Body of pancreas (tissue), 4 donors: ENCODE data around the gene OSBPL10. TPM values are rescaled to one million over a fixed set of nuclear protein-coding genes. Genes with fewer than 3 reads are reported as not detected.

Experiments
- ATAC-seq: fragments of 150-250 bp; one replicate; pipeline ENCODE4 v1.9.1; 2016
- DNase-seq, 4 donors: peaks; one replicate each; pipeline ENCODE4 v3.0.0-alpha.2; 2019
- H3K27ac ChIP-seq, 4 donors: fragments of 200-600 bp; sonication (generic); 1 replicate in 3 of 4; 2 replicates in 1 of 4; pipeline versions ENCODE4 v1.5.1 to v1.6.1; 2016 to 2019; ENCODE audit warnings: mild to moderate bottlenecking in 1 of 4, mixed read lengths in 1 of 4, moderate library complexity in 1 of 4
- H3K27me3 ChIP-seq, 2 donors: fragments of 200-600 bp; sonication (generic); one replicate each; pipeline ENCODE4 v1.6.0; 2016; ENCODE audit warnings: mild to moderate bottlenecking in 1 of 2
- H3K36me3 ChIP-seq, 2 donors: fragments of 200-600 bp; sonication (generic); replicated peaks in 1 of 2; 2 replicates each; pipeline ENCODE4 v1.5.1; 2016; ENCODE audit warnings: low read depth in 2 of 2; ENCODE audit not compliant: insufficient read depth in 1 of 2
- H3K4me1 ChIP-seq: fragments of 200-600 bp; sonication (generic); one replicate; pipeline ENCODE4 v1.6.0; 2016
- H3K4me3 ChIP-seq, 2 donors: fragments of 200-600 bp; sonication (generic); 1 replicate in 1 of 2; 2 replicates in 1 of 2; pipeline ENCODE4 v1.5.1; 2016 to 2019
- H3K9me3 ChIP-seq, 3 donors: fragments of 200-600 bp; sonication (generic); 1 replicate in 2 of 3; 2 replicates in 1 of 3; pipeline ENCODE4 v1.5.1; 2016
- POLR2A ChIP-seq, 3 donors: fragments of 450-650 bp; IDR thresholded peaks; one replicate each; pipeline ENCODE4 v1.6.1; 2016; ENCODE audit warnings: antibody characterized with exemption in 3 of 3, mild to moderate bottlenecking in 2 of 3
- WGBS, 2 donors: methylation state at CpG; one replicate each; pipeline ENCODE4 v1.1.5; 2017; 5-methylcytosine and 5-hydroxymethylcytosine counted together
- intact Hi-C: fragments of 100-400 bp; cut with DNase I; formaldehyde crosslinking; loops from one replicate; pipeline ENCODE4 v1.15.1; 2023
- total RNA-seq, 2 donors: library from RNA; depleted of rRNA; stranded (reverse); fragments of >200 nt; gene quantifications; one replicate each; pipeline ENCODE4 v1.1.0, GENCODE V29; 2016
- TF ChIP-seq, protein P1 (sequence below), 7 experiments: fragments of 450-650 bp in 4 of 7; fragments of 200-600 bp in 3 of 7; sonication (generic) in 3 of 7; IDR thresholded peaks; one replicate each; pipeline ENCODE4 v1.5.1; 2016 to 2019; ENCODE audit warnings: antibody characterized with exemption in 7 of 7

The OSBPL10 gene
- total RNA-seq, 2 donors from 2014 or later: 3.4 to 27.0 TPM

DNA sequence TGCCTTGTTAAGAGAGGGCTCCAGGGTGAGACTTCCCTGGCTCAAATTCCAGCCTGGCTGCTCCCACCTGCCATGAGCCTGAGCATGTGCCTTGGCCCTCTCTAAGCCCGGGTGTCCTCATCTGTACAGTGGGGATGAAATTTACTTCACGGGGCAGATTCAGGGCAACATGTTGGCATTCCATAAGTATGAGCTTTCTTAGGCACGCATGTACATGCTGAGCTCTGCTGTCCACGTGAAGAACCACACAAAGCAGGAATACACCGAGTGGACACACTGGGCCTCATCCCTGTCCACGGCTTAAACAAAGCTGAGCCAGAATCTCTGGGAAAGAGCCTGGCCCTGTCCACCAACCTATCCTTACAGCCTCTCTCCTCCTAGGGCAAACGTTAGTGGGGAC is 167.4 kb downstream of the OSBPL10 start:
- 82 to 90% methylated on average over 3 to 7 of the region's 7 CpGs for WGBS, 2 donors
- Histone ChIP-seq H3K27ac (no peak overlapping the region), H3K9me3 (no peaks in the 10 kb centered on the region), H3K4me3 (no peak overlapping the region), H3K36me3 (no peaks in the 10 kb centered on the region), H3K4me1 (no peaks in the 10 kb centered on the region), H3K27me3 (no peaks in the 10 kb centered on the region)
- TF ChIP-seq, protein P1, sequence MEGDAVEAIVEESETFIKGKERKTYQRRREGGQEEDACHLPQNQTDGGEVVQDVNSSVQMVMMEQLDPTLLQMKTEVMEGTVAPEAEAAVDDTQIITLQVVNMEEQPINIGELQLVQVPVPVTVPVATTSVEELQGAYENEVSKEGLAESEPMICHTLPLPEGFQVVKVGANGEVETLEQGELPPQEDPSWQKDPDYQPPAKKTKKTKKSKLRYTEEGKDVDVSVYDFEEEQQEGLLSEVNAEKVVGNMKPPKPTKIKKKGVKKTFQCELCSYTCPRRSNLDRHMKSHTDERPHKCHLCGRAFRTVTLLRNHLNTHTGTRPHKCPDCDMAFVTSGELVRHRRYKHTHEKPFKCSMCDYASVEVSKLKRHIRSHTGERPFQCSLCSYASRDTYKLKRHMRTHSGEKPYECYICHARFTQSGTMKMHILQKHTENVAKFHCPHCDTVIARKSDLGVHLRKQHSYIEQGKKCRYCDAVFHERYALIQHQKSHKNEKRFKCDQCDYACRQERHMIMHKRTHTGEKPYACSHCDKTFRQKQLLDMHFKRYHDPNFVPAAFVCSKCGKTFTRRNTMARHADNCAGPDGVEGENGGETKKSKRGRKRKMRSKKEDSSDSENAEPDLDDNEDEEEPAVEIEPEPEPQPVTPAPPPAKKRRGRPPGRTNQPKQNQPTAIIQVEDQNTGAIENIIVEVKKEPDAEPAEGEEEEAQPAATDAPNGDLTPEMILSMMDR (IDR thresholded peaks at IDR 0.05): no peak
- no peak for TF ChIP-seq POLR2A (IDR thresholded peaks at IDR 0.05)
- ATAC-seq: no peak
- intact Hi-C loops: no loop called here
- no peak for DNase-seq

DNA sequence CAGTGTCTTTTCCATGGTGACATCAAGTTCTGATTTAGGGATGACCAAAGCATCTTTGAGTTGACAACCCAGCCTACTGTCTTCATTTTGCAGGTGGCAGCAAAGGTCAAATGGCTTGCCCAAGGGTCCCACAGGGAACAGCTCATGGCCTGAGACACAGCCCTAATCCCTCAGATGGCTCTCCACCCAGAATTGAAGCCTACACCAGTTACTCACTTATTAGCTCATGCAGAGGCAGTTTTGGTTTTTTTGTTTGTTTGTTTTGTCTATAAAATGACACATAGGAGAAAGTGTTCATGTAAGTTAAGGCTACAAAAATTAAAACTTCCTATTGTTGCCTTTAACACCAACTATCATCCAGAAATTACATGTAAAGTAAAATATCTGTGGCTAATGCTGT is 167.9 kb downstream of the OSBPL10 start:
- ATAC-seq: no peak
- H3K36me3 ChIP-seq: no peaks in the 10 kb centered on the region

DNA sequence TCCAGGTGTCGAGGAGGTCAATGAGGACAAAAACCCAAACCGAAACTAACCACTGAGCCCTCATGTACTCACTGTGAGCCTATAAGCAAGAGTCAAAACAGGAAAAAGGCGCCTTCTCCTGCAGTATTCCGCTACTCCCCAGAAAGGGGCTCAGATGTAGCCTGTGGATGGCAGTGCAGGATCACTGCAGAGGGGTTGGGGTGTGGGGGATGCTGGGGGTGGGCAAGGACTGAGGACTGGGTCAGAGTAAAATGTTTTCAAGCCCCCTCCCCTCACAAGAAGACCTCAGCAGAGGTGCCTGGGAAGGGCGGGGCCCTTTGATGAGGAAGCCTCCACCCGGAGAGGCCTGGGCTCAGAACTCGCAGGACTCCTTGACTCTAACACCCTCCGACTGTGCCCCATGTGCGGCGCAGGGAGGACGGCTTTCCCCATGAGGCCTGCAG is 170.1 kb downstream of the OSBPL10 start:
- intact Hi-C loops: no loop called here
- H3K36me3 ChIP-seq: no peaks in the 10 kb centered on the region
- no peaks in the 10 kb centered on the region for H3K4me1 ChIP-seq
- ATAC-seq (no peak), DNase-seq (no peak)
- no peaks in the 10 kb centered on the region for H3K9me3 ChIP-seq
- WGBS, 2 donors: 93 to 97% methylated on average over 9 to 11 of the region's 11 CpGs
- no peaks in the 10 kb centered on the region for H3K27me3 ChIP-seq
- H3K27ac ChIP-seq: no peak overlapping the region
- H3K4me3 ChIP-seq: no peak overlapping the region
- TF ChIP-seq, protein P1 (IDR thresholded peaks at IDR 0.05): no peak
- no peak for TF ChIP-seq POLR2A (IDR thresholded peaks at IDR 0.05)

More for the DNA sequence above, 167.9 kb downstream of the OSBPL10 start:
- TF ChIP-seq, protein P1 (IDR thresholded peaks at IDR 0.05): no peak
- no peak for TF ChIP-seq POLR2A (IDR thresholded peaks at IDR 0.05)
- no peak overlapping the region for H3K4me3 ChIP-seq
- no peaks in the 10 kb centered on the region for H3K27me3 ChIP-seq
- no peak overlapping the region for H3K27ac ChIP-seq
- DNase-seq: no peak
- H3K9me3 ChIP-seq: no peaks in the 10 kb centered on the region
- intact Hi-C loops: no loop called here
- H3K4me1 ChIP-seq: no peaks in the 10 kb centered on the region

DNA sequence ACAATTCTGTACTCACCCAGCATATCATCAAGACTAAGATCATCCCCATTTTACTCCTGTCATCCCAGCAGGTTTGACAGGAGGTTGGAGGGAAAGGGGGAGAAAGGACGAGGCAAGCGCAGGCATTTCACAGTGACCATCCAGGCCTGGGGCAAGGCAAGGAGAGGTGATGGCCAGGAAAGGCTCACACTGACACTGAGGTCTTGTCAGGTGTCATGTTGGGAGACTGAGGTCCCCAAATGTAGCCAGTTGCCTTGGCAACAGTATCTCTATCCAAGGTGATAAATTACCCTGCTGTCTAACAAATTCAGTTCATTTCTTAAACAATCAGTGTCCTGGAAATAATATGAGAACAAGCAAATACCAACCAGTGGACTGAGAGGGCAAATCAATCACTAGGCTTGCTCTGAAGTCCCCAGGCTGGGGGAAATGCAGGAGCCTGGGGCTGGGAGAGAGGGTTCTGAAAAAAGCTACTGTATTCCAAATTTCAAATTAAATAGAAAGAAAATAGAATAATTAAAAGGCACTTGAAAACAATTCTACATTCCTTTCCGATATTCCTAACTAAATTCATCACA is 172.8 kb downstream of the OSBPL10 start:
- Histone ChIP-seq H3K9me3 (no peaks in the 10 kb centered on the region), H3K4me3 (no peak overlapping the region), H3K4me1 (no peaks in the 10 kb centered on the region), H3K36me3 (no peaks in the 10 kb centered on the region), H3K27ac (no peak overlapping the region), H3K27me3 (no peaks in the 10 kb centered on the region)
- TF ChIP-seq POLR2A (IDR thresholded peaks at IDR 0.05): no peak
- TF ChIP-seq, protein P1 (IDR thresholded peaks at IDR 0.05): no peak
- intact Hi-C loops: no loop called here
- 80 to 83% methylated on average over 3 of the region's 3 CpGs for WGBS, 2 donors
- ATAC-seq (no peak), DNase-seq (no peak)
